MM.1S (cell line): ENCODE results near the gene SEMA3E.

Experiments
- EZH2phosphoT487 ChIP-seq: fragments of 300-600 bp; sonication (generic); IDR thresholded peaks from 2 replicates; pipeline ENCODE4 v1.6.1; 2018; ENCODE audit warnings: antibody characterized with exemption, low read length
- TF ChIP-seq, protein P1 (sequence below): fragments of 300-600 bp; sonication (generic); IDR thresholded peaks from 2 replicates; pipeline ENCODE4 v1.5.1; 2016; ENCODE audit warnings: antibody characterized with exemption, low read length, mixed read lengths

DNA sequence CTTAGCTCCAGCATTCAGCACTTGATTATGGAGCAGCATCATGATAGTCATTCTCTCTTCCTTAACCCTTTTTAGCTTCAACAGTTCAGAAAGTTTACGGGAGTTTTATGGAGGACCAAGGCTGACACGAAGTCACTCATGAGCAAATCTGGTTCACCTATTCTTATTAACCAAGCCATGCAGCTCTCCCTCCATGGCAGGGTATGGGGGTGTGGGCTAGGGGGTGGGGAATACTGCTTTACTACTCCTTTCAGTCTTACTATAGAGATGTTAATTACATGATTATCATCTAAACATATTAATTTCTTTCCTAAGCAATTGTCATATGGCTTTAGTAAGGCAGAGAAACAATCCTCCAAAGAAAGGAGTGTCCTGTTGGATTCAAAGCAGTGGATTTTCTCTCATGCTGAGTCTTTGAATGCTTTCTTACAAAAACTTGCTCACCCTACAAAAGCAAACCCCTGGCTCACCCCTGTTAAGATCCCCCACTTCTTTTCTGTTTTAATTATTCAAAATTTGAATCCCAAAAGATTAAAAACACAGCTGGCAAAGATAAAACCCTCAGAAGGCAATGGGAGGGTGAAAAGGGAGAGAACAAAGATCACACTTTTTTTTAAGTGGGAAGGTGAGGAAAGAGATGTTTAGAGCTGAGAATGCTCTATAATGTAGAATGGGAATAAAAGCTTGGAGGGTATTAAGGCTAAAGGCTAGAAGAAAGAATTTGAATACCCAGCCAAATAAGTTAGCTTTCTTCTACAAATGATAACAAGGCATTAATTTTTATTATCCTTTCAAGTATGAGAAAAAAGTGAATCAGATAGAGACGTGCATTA is 46.4 kb upstream of the SEMA3E start:
- TF ChIP-seq, protein P1, sequence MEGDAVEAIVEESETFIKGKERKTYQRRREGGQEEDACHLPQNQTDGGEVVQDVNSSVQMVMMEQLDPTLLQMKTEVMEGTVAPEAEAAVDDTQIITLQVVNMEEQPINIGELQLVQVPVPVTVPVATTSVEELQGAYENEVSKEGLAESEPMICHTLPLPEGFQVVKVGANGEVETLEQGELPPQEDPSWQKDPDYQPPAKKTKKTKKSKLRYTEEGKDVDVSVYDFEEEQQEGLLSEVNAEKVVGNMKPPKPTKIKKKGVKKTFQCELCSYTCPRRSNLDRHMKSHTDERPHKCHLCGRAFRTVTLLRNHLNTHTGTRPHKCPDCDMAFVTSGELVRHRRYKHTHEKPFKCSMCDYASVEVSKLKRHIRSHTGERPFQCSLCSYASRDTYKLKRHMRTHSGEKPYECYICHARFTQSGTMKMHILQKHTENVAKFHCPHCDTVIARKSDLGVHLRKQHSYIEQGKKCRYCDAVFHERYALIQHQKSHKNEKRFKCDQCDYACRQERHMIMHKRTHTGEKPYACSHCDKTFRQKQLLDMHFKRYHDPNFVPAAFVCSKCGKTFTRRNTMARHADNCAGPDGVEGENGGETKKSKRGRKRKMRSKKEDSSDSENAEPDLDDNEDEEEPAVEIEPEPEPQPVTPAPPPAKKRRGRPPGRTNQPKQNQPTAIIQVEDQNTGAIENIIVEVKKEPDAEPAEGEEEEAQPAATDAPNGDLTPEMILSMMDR: no peak
- no peak for TF ChIP-seq EZH2phosphoT487
